K562 (cell line): ENCODE data around the gene MAN1A1. TPM values are rescaled to one million over a fixed set of nuclear protein-coding genes. Genes with fewer than 3 reads are reported as not detected.
A peak's percentile ranks its signal among the peaks of the same experiment; 100 is the strongest.

Experiments used
- BCLAF1 ChIP-seq, 2 experiments: fragments of 450-650 bp in 1 of 2; IDR thresholded peaks; 2 replicates each; pipeline ENCODE4 v1.6.1; 2011 to 2017; ENCODE audit warnings: low read depth in 2 of 2, antibody characterized with exemption in 1 of 2, borderline replicate concordance in 1 of 2, low read length in 1 of 2, mild to moderate bottlenecking in 1 of 2, mixed read lengths in 1 of 2; ENCODE audit not compliant: control insufficient read depth in 1 of 2
- BDP1 ChIP-seq: IDR thresholded peaks from 3 replicates; pipeline ENCODE4 v1.6.1; 2011; ENCODE audit not compliant: insufficient read length, insufficient read depth
- CBFA2T3 ChIP-seq: fragments of 450-650 bp; IDR thresholded peaks from 2 replicates; pipeline ENCODE4 v1.6.1; 2017
- CTBP1 ChIP-seq: fragments of 450-650 bp; IDR thresholded peaks from 2 replicates; pipeline ENCODE4 v1.6.1; 2016; ENCODE audit warnings: borderline replicate concordance
- EHMT2 ChIP-seq: fragments of 450-650 bp; IDR thresholded peaks from 2 replicates; pipeline ENCODE4 v1.6.1; 2018; ENCODE audit warnings: antibody characterized with exemption
- FOXO4 ChIP-seq: fragments of 450-650 bp; formaldehyde crosslinking; IDR thresholded peaks from 2 replicates; pipeline ENCODE4 v1.4.0; 2020; ENCODE audit warnings: mild to moderate bottlenecking, moderate library complexity
- HLTF ChIP-seq: fragments of 450-650 bp; IDR thresholded peaks from 2 replicates; pipeline ENCODE4 v1.6.1; 2016
- HNRNPK ChIP-seq: fragments of 200-400 bp; formaldehyde crosslinking; IDR thresholded peaks from one replicate; pipeline ENCODE4 v1.6.1; 2018; ENCODE audit warnings: mild to moderate bottlenecking, low read depth, low read length; ENCODE audit not compliant: poor library complexity, severe bottlenecking
- KHSRP ChIP-seq: fragments of 450-650 bp; IDR thresholded peaks from 2 replicates; pipeline ENCODE4 v1.6.1; 2017
- MYBL2 ChIP-seq, 2 experiments: fragments of 450-650 bp in 1 of 2; sonication (generic) in 1 of 2; formaldehyde crosslinking in 1 of 2; IDR thresholded peaks; 2 replicates each; pipeline versions ENCODE4 v1.6.1 to v1.8.1; 2017 to 2022; ENCODE audit warnings: borderline replicate concordance in 1 of 2, inconsistent platforms in 1 of 2, low read depth in 1 of 2, mild to moderate bottlenecking in 1 of 2, missing genetic modification reagents in 1 of 2, moderate library complexity in 1 of 2
- NFYB ChIP-seq: IDR thresholded peaks from 2 replicates; pipeline ENCODE4 v1.6.1; 2011; ENCODE audit warnings: mild to moderate bottlenecking, moderate library complexity; ENCODE audit not compliant: insufficient read length; ENCODE audit errors: extremely low read depth
- PHF21A ChIP-seq: fragments of 450-650 bp; IDR thresholded peaks from 2 replicates; pipeline ENCODE4 v1.6.1; 2017; ENCODE audit warnings: low read depth, borderline replicate concordance
- PHF8 ChIP-seq: fragments of 200-600 bp; sonication (generic); IDR thresholded peaks from 2 replicates; pipeline ENCODE4 v1.6.1; 2012; ENCODE audit warnings: mixed run types, mild to moderate bottlenecking, inconsistent platforms, low read length, moderate library complexity, borderline replicate concordance
- RBM39 ChIP-seq: fragments of 200-400 bp; formaldehyde crosslinking; optimal IDR thresholded peaks from 2 replicates; pipeline ENCODE3; 2018; ENCODE audit warnings: low read depth, low read length
- RFX7 ChIP-seq: fragments of 250-450 bp; sonication (Bioruptor Pico); IDR thresholded peaks from 2 replicates; pipeline ENCODE4 v1.5.1; 2021; ENCODE audit warnings: mild to moderate bottlenecking
- SMARCA4 ChIP-seq: fragments of 450-650 bp; IDR thresholded peaks from 2 replicates; pipeline ENCODE4 v1.6.1; 2016
- SMARCC2 ChIP-seq: fragments of 450-650 bp; IDR thresholded peaks from 2 replicates; pipeline ENCODE4 v1.6.1; 2017; ENCODE audit warnings: antibody characterized with exemption, moderate library complexity, mild to moderate bottlenecking, low read depth
- SP1 ChIP-seq: sonication (generic); formaldehyde crosslinking; IDR thresholded peaks from 2 replicates; pipeline ENCODE4 v1.8.1; 2022; ENCODE audit warnings: mild to moderate bottlenecking, missing genetic modification reagents
- SRSF9 ChIP-seq: fragments of 200-400 bp; formaldehyde crosslinking; IDR thresholded peaks from 2 replicates; pipeline ENCODE4 v1.6.1; 2017; ENCODE audit warnings: low read depth, low read length, borderline replicate concordance
- TAF7 ChIP-seq: fragments of 450-650 bp; IDR thresholded peaks from 2 replicates; pipeline ENCODE4 v1.6.1; 2016; ENCODE audit warnings: missing genetic modification characterization, missing compliant biosample characterization
- polyA plus RNA-seq, 8 experiments: library from polyadenylated mRNA; depleted of rRNA in 4 of 8; stranded (reverse) in 5 of 8; unstranded in 3 of 8; fragments of >200 nt; fragmentation: Nextera tagmentation in 2 of 8; fragmentation: Illumina TruSeq in 1 of 8; extraction: Ambion mirVana in 2 of 8; extraction: Trizol in 1 of 8; gene quantifications; 2 replicates each; pipeline versions ENCODE4 v1.2.1 to v1.2.3, GENCODE V29; 2011 to 2014; ENCODE audit warnings: inconsistent platforms in 1 of 8, missing spikeins in 1 of 8
- total RNA-seq, 7 experiments: library from RNA; depleted of rRNA in 6 of 7; stranded (reverse); fragments of >200 nt in 6 of 7; fragmentation: Illumina TruSeq in 2 of 7; extraction: Trizol in 2 of 7; gene quantifications; 2 replicates each; pipeline versions ENCODE4 v1.2.1 to v1.2.3, GENCODE V29; 2011 to 2021; ENCODE audit warnings: low replicate concordance in 1 of 7
- TF ChIP-seq, protein P1 (sequence below): sonication (generic); IDR thresholded peaks from 2 replicates; pipeline ENCODE4 v1.6.1; 2016
- TF ChIP-seq, protein P2 (sequence below): fragments of 250-450 bp; sonication (Bioruptor Pico); IDR thresholded peaks from 2 replicates; pipeline ENCODE4 v1.8.0; 2022; ENCODE audit warnings: inconsistent platforms, mild to moderate bottlenecking, moderate library complexity, borderline replicate concordance

The MAN1A1 gene
- total and polyA plus RNA-seq, 9 of the 15 experiments (the other 6 are each of a cell fraction or from before 2014, with no cell fraction given): 24.5 to 78.4 (median 59.7) TPM

DNA sequence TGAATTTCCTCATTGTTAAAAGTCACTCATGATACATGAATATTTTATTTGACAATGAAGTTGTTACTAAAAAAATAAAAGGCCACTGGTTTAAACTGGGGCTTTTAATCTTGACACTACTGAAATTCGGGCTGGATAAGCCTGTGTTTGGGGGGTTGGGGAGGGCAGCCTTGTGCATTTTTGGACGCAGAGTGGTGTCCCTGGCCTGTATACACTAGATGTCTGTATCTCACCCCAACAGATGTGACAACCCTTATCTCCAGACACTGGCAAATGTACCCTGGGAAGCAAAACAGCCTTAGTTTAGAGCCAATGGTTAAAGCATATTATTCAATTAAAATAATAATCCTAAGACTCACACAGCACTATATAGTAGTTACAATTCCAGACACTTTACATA, 24.8 kb downstream of the MAN1A1 start (continued):
- TF ChIP-seq RFX7 (CRISPR knock-in tag): no peak
- no peak for TF ChIP-seq PHF8
- no peak for TF ChIP-seq BCLAF1 (IDR thresholded peaks at IDR 0.05; ENCODE audit: borderline replicate concordance in 1 of 2, control insufficient read depth in 1 of 2, low read depth in 2 of 2, low read length in 1 of 2)
- TF ChIP-seq KHSRP: peak; percentile 52; the same call in 1 of the 2 replicates
- no peak for TF ChIP-seq SP1 (CRISPR knock-in tag)
- no peak for TF ChIP-seq PHF21A
- TF ChIP-seq HLTF: no peak
- TF ChIP-seq HNRNPK: no peak
- no peak for TF ChIP-seq TAF7
- TF ChIP-seq, protein P1, sequence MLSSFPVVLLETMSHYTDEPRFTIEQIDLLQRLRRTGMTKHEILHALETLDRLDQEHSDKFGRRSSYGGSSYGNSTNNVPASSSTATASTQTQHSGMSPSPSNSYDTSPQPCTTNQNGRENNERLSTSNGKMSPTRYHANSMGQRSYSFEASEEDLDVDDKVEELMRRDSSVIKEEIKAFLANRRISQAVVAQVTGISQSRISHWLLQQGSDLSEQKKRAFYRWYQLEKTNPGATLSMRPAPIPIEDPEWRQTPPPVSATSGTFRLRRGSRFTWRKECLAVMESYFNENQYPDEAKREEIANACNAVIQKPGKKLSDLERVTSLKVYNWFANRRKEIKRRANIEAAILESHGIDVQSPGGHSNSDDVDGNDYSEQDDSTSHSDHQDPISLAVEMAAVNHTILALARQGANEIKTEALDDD: no peak
- no peak for TF ChIP-seq BDP1
- no peak for TF ChIP-seq FOXO4
- TF ChIP-seq CBFA2T3: peak; percentile 97
- TF ChIP-seq SRSF9: no peak
- TF ChIP-seq SMARCA4: peak; percentile 96
- TF ChIP-seq EHMT2: no peak
- no peak for TF ChIP-seq NFYB
- TF ChIP-seq MYBL2 (IDR thresholded peaks at IDR 0.05; ENCODE audit: low read depth): no peak
- no peak for TF ChIP-seq MYBL2 (CRISPR knock-in tag; IDR thresholded peaks at IDR 0.05; ENCODE audit: borderline replicate concordance)
- TF ChIP-seq, protein P2, sequence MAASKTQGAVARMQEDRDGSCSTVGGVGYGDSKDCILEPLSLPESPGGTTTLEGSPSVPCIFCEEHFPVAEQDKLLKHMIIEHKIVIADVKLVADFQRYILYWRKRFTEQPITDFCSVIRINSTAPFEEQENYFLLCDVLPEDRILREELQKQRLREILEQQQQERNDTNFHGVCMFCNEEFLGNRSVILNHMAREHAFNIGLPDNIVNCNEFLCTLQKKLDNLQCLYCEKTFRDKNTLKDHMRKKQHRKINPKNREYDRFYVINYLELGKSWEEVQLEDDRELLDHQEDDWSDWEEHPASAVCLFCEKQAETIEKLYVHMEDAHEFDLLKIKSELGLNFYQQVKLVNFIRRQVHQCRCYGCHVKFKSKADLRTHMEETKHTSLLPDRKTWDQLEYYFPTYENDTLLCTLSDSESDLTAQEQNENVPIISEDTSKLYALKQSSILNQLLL: no peak
- TF ChIP-seq CTBP1: peak; percentile 62; the same call in 1 of the 2 replicates
- TF ChIP-seq RBM39: no peak
- TF ChIP-seq SMARCC2: peak; percentile 89; the same call in 1 of the 2 replicates
